Parathyroid adenoma (tissue), 2 donors: ENCODE results near the gene SALL2.
A peak's percentile ranks its signal among the peaks of the same experiment; 100 is the strongest.

ENCODE experiments used
- H2AFZ ChIP-seq: fragments of 300-600 bp; sonication (generic); one replicate; pipeline ENCODE4 v1.7.0; 2017; ENCODE audit warnings: antibody characterized with exemption, mild to moderate bottlenecking
- H3K27ac ChIP-seq: fragments of 300-600 bp; sonication (generic); one replicate; pipeline ENCODE4 v1.7.0; 2017
- H3K27me3 ChIP-seq: fragments of 300-600 bp; sonication (generic); one replicate; pipeline ENCODE4 v1.7.0; 2017; ENCODE audit warnings: low read length; ENCODE audit not compliant: control insufficient read depth, insufficient read depth
- H3K36me3 ChIP-seq: fragments of 300-600 bp; sonication (generic); one replicate; pipeline ENCODE4 v1.7.0; 2017; ENCODE audit warnings: low read length; ENCODE audit not compliant: control insufficient read depth, insufficient read depth
- H3K4me1 ChIP-seq: fragments of 300-600 bp; sonication (generic); one replicate; pipeline ENCODE4 v1.7.0; 2017; ENCODE audit warnings: control low read depth
- H3K4me2 ChIP-seq: fragments of 300-600 bp; sonication (generic); one replicate; pipeline ENCODE4 v1.7.0; 2017; ENCODE audit warnings: low read length
- H3K4me3 ChIP-seq: fragments of 300-600 bp; sonication (generic); one replicate; pipeline ENCODE4 v1.7.0; 2017; ENCODE audit warnings: low read depth, low read length
- H3K79me2 ChIP-seq: fragments of 300-600 bp; sonication (generic); one replicate; pipeline ENCODE4 v1.7.0; 2017; ENCODE audit warnings: control low read depth
- H3K9ac ChIP-seq: fragments of 300-600 bp; sonication (generic); one replicate; pipeline ENCODE4 v1.7.0; 2017; ENCODE audit warnings: mild to moderate bottlenecking
- H3K9me3 ChIP-seq: fragments of 300-600 bp; sonication (generic); one replicate; pipeline ENCODE4 v1.7.0; 2017; ENCODE audit warnings: low read length; ENCODE audit not compliant: control insufficient read depth
- CTCF ChIP-seq: fragments of 300-600 bp; sonication (generic); IDR thresholded peaks from one replicate; pipeline ENCODE4 v1.7.0; 2017; ENCODE audit warnings: antibody characterized with exemption, mild to moderate bottlenecking
- donor health status: primary hyperparathyroidism.

Gene SALL2

GRCh38 chr14:21476925-21477681 lies 49.0 kb downstream of the SALL2 start, which contains the start of the genes RAB2B and TOX4:
TSS of gene RAB2B (minus strand) at chr14:21476959. CDS start at chr14:21476872, 87 bp downstream.
TSS of gene TOX4 (plus strand) at chr14:21477195. CDS start at chr14:21477279, 84 bp downstream.
- TF ChIP-seq CTCF = peak; percentile 99
- H3K4me1 ChIP-seq = peaks cover 8% of the 10 kb centered on the region
- H2AFZ ChIP-seq = peak within 1 kb of the TSS; percentile 54
- H3K36me3 ChIP-seq = no peaks in the 10 kb centered on the region
- H3K79me2 ChIP-seq = peaks cover 21% of the 10 kb centered on the region
- peak within 1 kb of the TSS; percentile 99 for H3K4me3 ChIP-seq
- peak within 1 kb of the TSS; percentile 73 for H3K27ac ChIP-seq
- peak within 1 kb of the TSS; percentile 97 for H3K4me2 ChIP-seq
- no peaks in the 10 kb centered on the region for H3K27me3 ChIP-seq
- peak within 1 kb of the TSS; percentile 10 for H3K9ac ChIP-seq
- no peaks in the 10 kb centered on the region for H3K9me3 ChIP-seq

DNA sequence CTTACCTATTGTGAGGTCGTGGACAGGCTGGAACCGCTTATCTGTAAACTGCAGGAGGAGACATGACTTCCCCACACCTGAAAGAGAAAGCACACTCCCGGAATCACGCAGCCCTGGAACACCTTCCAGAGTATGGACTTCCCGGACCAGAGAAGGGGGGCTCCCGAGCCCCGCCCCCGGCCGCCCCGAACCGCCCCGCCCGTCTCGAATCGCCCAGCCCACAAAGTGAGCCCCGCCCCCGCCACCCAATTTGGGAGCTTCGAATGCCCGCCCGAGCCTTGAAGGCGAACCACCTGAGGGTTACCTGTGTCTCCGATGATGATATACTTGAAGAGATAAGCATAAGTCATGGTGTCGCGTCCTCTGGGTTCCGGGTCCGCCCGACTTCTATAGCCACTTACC lies 49.6 kb downstream of the SALL2 start:
- Histone ChIP-seq H3K36me3 (no peaks in the 10 kb centered on the region), H3K79me2 (peaks cover 21% of the 10 kb centered on the region), H3K4me2 (peak overlapping the region; percentile 75)

GRCh38 chr14:21475767-21476522 lies 50.2 kb downstream of the SALL2 start:
- peak overlapping the region; percentile 54 for H2AFZ ChIP-seq
- no peaks in the 10 kb centered on the region for H3K36me3 ChIP-seq
- no peaks in the 10 kb centered on the region for H3K27me3 ChIP-seq
- H3K4me3 ChIP-seq = peak overlapping the region; percentile 99
- H3K9ac ChIP-seq = no peak overlapping the region
- peaks cover 16% of the 10 kb centered on the region for H3K79me2 ChIP-seq
- H3K27ac ChIP-seq = peak overlapping the region; percentile 73
- H3K9me3 ChIP-seq = no peaks in the 10 kb centered on the region
- peak overlapping the region; percentile 75 for H3K4me2 ChIP-seq
- TF ChIP-seq CTCF = no peak
- peaks cover 8% of the 10 kb centered on the region for H3K4me1 ChIP-seq

More for the DNA sequence above, 49.6 kb downstream of the SALL2 start:
- H3K4me3 ChIP-seq = peak overlapping the region; percentile 99
- H2AFZ ChIP-seq = peak overlapping the region; percentile 54
- H3K9ac ChIP-seq = no peak overlapping the region
- peak overlapping the region; percentile 73 for H3K27ac ChIP-seq
- H3K4me1 ChIP-seq = peaks cover 8% of the 10 kb centered on the region
- no peak for TF ChIP-seq CTCF
- no peaks in the 10 kb centered on the region for H3K9me3 ChIP-seq
- no peaks in the 10 kb centered on the region for H3K27me3 ChIP-seq
